ENCODE data around the gene SPTBN1. TPM values are rescaled to one million over a fixed set of nuclear protein-coding genes. Genes with fewer than 3 reads are reported as not detected.
A peak's percentile ranks its signal among the peaks of the same experiment; 100 is the strongest.

Gene SPTBN1
- total RNA-seq, 1 donor from 2014 or later, result 214 TPM

DNA sequence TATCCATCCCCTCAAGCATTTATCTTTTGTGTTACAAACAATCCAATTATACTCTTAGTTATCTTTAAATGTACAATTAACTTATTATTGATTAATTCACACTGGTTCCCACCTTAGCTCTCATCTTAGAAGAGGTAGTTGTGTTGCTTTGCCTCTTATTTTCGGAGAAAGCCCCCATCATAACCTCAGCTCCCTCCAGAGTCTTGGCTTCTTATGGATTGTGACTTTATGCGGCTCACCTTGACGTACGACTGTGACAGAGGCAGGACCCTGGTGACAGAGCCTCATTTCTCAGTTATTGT, 132.9 kb downstream of the SPTBN1 start:
- no peaks in the 10 kb centered on the region for H3K9me3 Mint-ChIP-seq
- no peaks in the 10 kb centered on the region for H3K27me3 Mint-ChIP-seq
- DNase-seq (ENCODE audit: extremely low spot score, unreplicated experiment), result no peak
- H3K4me1 Mint-ChIP-seq (ENCODE audit: unreplicated experiment), result peaks cover 39% of the 10 kb centered on the region
- TF ChIP-seq, protein P1, sequence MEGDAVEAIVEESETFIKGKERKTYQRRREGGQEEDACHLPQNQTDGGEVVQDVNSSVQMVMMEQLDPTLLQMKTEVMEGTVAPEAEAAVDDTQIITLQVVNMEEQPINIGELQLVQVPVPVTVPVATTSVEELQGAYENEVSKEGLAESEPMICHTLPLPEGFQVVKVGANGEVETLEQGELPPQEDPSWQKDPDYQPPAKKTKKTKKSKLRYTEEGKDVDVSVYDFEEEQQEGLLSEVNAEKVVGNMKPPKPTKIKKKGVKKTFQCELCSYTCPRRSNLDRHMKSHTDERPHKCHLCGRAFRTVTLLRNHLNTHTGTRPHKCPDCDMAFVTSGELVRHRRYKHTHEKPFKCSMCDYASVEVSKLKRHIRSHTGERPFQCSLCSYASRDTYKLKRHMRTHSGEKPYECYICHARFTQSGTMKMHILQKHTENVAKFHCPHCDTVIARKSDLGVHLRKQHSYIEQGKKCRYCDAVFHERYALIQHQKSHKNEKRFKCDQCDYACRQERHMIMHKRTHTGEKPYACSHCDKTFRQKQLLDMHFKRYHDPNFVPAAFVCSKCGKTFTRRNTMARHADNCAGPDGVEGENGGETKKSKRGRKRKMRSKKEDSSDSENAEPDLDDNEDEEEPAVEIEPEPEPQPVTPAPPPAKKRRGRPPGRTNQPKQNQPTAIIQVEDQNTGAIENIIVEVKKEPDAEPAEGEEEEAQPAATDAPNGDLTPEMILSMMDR (conservative IDR thresholded peaks at IDR 0.05), result no peak
- no peak overlapping the region for H3K4me3 Mint-ChIP-seq
- peaks cover 7% of the 10 kb centered on the region for H3K36me3 Mint-ChIP-seq
- H3K27ac Mint-ChIP-seq, result no peak overlapping the region

DNA sequence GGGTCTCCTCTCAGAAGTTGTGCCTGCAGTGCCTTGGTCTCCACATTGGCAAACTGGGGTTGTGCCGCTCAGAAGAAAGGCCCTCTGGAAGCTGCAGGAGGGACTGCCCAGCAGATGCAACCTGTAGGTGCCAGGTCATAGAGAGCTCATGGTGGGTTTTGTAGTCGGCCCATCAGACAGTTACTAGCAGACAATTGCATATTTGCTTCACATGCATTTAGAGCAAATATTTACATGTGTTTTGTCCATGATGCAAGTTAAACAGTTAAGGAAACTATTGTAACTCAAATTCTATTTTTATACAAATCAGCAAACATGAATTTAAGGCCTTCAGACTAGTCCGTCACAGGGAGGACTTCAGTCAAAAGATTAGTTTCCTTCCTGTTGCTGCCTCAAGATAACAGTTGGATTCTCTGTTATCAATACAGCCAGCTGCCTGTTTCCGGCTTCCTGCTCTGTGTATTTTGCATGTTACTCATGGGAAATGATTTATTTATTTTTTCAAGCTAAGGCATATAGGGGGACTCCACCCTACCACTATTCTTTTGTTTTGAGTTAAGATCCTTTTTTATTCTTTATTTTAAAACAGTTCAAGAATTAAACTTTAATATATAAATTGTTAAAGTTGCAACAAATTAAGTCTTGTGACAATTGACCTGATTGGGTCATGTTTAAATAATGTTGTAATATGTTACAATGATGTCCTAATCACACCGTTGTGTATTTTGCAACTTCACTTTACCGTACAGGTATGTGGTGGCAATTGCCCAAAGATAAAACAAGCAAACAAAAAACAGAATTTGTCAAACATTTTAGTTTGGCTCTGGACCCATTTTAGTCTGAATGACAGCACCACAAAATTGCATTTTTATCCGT, 133.5 kb downstream of the SPTBN1 start:
- no peak for DNase-seq (ENCODE audit: extremely low spot score, unreplicated experiment)
- no peaks in the 10 kb centered on the region for H3K27me3 Mint-ChIP-seq
- TF ChIP-seq, protein P1 (conservative IDR thresholded peaks at IDR 0.05), result no peak
- H3K27ac Mint-ChIP-seq, result no peak overlapping the region
- peaks cover 11% of the 10 kb centered on the region for H3K36me3 Mint-ChIP-seq
- H3K4me3 Mint-ChIP-seq, result no peak overlapping the region
- no peaks in the 10 kb centered on the region for H3K9me3 Mint-ChIP-seq
- peaks cover 35% of the 10 kb centered on the region for H3K4me1 Mint-ChIP-seq (ENCODE audit: unreplicated experiment)

DNA sequence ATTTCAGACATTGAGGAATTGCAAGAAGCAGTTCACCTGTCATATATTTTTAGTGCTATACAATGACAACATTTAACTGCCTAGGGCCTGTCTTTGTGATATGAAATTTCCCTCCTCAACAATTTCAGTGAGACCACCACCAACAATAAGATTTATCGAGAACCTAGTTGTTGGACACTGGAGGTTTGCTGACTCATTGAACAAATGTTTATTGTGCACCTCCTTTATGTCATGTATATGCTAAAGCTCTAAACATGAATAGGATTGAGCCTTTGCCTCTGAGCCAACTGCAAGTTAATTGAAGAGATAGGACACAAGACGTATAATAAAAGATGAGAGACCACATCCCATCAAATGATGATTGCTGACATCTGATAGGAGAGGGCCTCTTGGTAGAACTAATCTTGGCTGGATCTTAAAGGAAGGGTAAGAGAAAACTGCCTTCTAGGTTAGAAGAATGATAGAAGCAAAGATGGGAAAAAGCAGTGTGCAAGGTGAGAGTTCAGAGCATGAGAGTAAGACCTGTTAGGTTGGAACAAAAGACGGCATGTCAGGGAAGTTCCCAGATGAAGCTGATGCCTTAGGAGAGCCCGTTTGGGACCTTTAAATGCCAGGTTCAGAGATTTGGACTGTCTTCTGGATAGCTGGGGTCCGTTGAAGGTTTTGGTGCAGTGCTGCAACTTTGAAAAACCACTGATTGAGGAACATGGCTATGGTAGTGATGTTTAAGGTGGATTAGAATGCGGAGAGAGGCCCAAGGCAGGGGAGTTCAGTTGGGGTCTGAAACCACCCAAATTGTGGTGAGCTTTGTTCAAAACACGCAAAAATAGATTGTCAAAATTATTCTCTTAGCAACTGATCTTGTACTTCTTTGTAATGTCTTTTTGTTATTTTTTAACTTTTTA, 134.3 kb downstream of the SPTBN1 start:
- TF ChIP-seq, protein P1 (conservative IDR thresholded peaks at IDR 0.05), result no peak
- no peak overlapping the region for H3K4me3 Mint-ChIP-seq
- peak overlapping the region; percentile 2 for H3K27ac Mint-ChIP-seq
- peaks cover 31% of the 10 kb centered on the region for H3K4me1 Mint-ChIP-seq (ENCODE audit: unreplicated experiment)
- no peaks in the 10 kb centered on the region for H3K9me3 Mint-ChIP-seq
- peaks cover 11% of the 10 kb centered on the region for H3K36me3 Mint-ChIP-seq
- no peaks in the 10 kb centered on the region for H3K27me3 Mint-ChIP-seq
- DNase-seq (ENCODE audit: extremely low spot score, unreplicated experiment), result no peak

DNA sequence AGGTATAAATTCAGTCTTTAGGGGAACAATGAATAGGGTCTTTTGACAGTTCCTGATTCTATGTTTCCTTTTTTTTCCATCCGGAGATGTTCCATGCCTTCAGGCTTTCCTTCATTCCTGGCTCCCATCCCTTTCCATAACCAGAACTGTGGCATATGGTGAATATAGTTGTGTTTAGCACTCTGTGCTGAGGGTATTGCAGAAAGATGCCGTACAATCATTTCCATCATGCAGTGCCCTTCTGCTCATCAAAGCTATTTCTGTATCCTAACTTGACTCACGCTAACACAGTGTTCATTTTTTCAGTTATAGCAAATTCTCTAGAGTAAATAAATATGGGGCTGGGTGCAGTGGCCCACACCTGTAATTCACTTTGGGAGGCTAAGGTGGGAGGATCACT, 135.4 kb downstream of the SPTBN1 start:
- Mint-ChIP-seq H3K4me3 (no peak overlapping the region), H3K27ac (no peak overlapping the region), H3K36me3 (peaks cover 22% of the 10 kb centered on the region)

DNA sequence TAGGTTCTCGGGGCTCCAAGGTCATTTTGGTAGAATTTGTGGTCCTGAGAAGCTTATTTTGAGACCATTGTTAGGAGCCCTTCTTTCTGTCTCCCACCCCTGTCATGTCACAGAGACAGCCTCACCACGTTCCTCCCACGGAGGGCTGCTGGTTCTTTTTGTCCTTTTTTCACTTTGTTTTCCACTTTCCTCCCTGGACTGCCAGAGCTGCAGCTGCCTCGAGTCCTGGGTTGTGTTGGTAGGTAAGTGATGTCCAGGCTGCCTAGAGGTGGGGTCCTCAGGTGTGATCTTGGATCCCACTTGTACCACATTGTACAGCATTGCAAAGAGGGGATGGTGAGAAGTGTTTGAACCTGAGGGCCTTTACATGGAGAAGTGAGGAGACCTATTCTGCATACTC, 137.1 kb downstream of the SPTBN1 start:
- TF ChIP-seq, protein P1 (conservative IDR thresholded peaks at IDR 0.05), result no peak
- H3K27me3 Mint-ChIP-seq, result no peaks in the 10 kb centered on the region
- H3K4me3 Mint-ChIP-seq, result no peak overlapping the region
- H3K9me3 Mint-ChIP-seq, result no peaks in the 10 kb centered on the region
- H3K27ac Mint-ChIP-seq, result no peak overlapping the region
- H3K36me3 Mint-ChIP-seq, result peaks cover 26% of the 10 kb centered on the region
- H3K4me1 Mint-ChIP-seq (ENCODE audit: unreplicated experiment), result peaks cover 35% of the 10 kb centered on the region
- no peak for DNase-seq (ENCODE audit: extremely low spot score, unreplicated experiment)

More for the DNA sequence above, 135.4 kb downstream of the SPTBN1 start:
- Mint-ChIP-seq H3K4me1 (ENCODE audit: unreplicated experiment) (peaks cover 36% of the 10 kb centered on the region), H3K27me3 (no peaks in the 10 kb centered on the region), H3K9me3 (no peaks in the 10 kb centered on the region)
- no peak for DNase-seq (ENCODE audit: extremely low spot score, unreplicated experiment)
- TF ChIP-seq, protein P1 (conservative IDR thresholded peaks at IDR 0.05), result no peak

All from type B pancreatic cell (in vitro differentiated cells).